ENCODE results near the gene SULT1C2.
"Not testable (repeated sequence)": the region's sequence is repeated elsewhere in the genome, so short reads cannot be mapped to it uniquely, and the experiment has no call there.

SULT1C2 gene

DNA sequence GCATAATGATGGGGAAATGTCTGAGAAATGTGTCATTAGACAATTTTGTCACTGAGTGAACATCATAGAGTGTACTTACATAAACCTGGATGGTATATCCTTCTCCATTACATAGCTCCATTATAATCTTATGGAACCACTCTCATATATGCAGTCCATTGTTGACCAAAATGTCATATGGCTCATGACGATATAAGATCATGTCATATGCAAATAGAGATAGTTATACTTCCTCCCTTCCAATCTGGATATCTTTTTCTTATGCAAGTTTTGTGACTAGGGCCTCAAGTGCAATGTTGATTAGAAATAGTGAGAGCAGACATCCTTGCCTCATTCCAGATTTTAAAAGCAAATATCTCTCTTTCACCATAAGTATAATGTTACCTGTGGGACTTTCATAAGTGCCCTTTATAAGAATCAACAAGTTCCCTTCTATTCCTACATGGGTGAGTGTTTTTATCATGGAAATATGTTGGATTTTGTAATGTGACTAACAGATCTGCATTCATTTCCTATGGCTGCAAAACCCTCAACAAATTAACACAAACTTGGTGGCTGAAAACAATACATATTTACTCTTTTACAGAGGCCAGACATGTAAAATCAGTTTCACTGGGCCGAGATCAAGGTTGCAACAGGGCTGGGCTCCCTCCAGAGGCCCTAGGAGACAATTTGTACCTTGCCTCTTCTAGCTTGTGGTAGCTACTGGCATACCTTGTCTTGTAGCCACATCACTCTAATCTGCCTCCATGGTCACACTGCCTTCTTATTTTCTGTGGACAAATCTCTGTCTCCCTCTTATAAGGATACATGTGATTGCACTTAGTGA is 67.4 kb downstream of the SULT1C2 start:
- no peak for DNase-seq

DNA sequence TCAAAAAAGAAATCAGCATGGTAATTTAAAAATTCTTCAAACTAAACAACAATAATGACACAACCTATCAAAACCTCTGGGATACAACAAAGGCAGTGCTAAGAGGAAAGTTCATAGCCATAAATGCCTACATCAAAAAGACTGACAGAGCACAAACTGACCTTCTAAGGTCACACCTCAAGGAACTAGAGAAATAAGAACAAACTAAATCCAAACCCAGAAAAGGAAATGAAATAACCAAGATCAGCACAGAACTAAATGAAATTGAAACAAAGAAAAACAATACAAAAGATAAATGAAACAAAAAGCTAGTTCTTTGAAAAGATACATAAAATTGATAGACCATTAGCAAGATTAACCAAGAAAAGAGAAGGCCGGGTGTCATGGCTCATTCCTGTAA is 70.6 kb downstream of the SULT1C2 start:
- DNase-seq: not testable (repeated sequence)
